Loucy (cell line): ENCODE measurements around the gene MGAT5B.

Source experiments
- H2AFZ ChIP-seq: fragments of 200-600 bp; sonication (generic); 2 replicates; pipeline ENCODE4 v1.6.0; 2016; ENCODE audit warnings: antibody characterized with exemption, mild to moderate bottlenecking, low read length, moderate library complexity
- H3F3A ChIP-seq: fragments of 200-600 bp; 2 replicates; pipeline ENCODE4 v1.6.0; 2016; ENCODE audit warnings: antibody characterized with exemption, low read depth, mild to moderate bottlenecking
- H3K27me3 ChIP-seq: fragments of 200-600 bp; sonication (generic); 2 replicates; pipeline ENCODE4 v1.6.1; 2014; ENCODE audit warnings: low read length, mild to moderate bottlenecking; ENCODE audit not compliant: insufficient read depth, poor library complexity, severe bottlenecking
- H3K36me3 ChIP-seq: fragments of 200-600 bp; sonication (generic); 2 replicates; pipeline ENCODE4 v1.6.1; 2016; ENCODE audit warnings: low read length; ENCODE audit not compliant: insufficient read depth
- H3K4me1 ChIP-seq: fragments of 200-600 bp; sonication (generic); 2 replicates; pipeline ENCODE4 v1.5.1; 2014; ENCODE audit warnings: low read length, mild to moderate bottlenecking; ENCODE audit not compliant: insufficient read depth, poor library complexity, severe bottlenecking
- H3K4me2 ChIP-seq: fragments of 200-600 bp; sonication (generic); 2 replicates; pipeline ENCODE4 v1.6.0; 2014; ENCODE audit warnings: antibody characterized with exemption, low read length, low read depth, mild to moderate bottlenecking; ENCODE audit not compliant: poor library complexity, severe bottlenecking
- H3K4me3 ChIP-seq: fragments of 200-600 bp; sonication (generic); 2 replicates; pipeline ENCODE4 v1.5.1; 2014; ENCODE audit warnings: low read length, mild to moderate bottlenecking, mixed read lengths; ENCODE audit not compliant: poor library complexity, severe bottlenecking
- H3K79me2 ChIP-seq: fragments of 200-600 bp; sonication (generic); 2 replicates; pipeline ENCODE4 v1.6.1; 2014; ENCODE audit warnings: low read length; ENCODE audit not compliant: insufficient read depth
- H3K9ac ChIP-seq: fragments of 200-600 bp; sonication (generic); 2 replicates; pipeline ENCODE4 v1.6.0; 2014; ENCODE audit warnings: mild to moderate bottlenecking, low read depth, low read length, moderate library complexity; ENCODE audit not compliant: poor library complexity, severe bottlenecking
- H3K9me2 ChIP-seq: fragments of 200-600 bp; sonication (generic); replicated peaks from 2 replicates; pipeline ENCODE4 v1.6.1; 2016; ENCODE audit warnings: low read depth, low read length, mixed read lengths
- H3K9me3 ChIP-seq: fragments of 200-600 bp; sonication (generic); 2 replicates; pipeline ENCODE4 v1.6.1; 2014; ENCODE audit warnings: mild to moderate bottlenecking, antibody characterized with exemption, low read length, low read depth; ENCODE audit not compliant: insufficient read depth
- H4K20me1 ChIP-seq: fragments of 200-600 bp; sonication (generic); 2 replicates; pipeline ENCODE4 v1.6.0; 2014; ENCODE audit warnings: antibody characterized with exemption, low read length, mild to moderate bottlenecking; ENCODE audit not compliant: insufficient read depth, poor library complexity, severe bottlenecking
- EZH2phosphoT487 ChIP-seq: fragments of 200-600 bp; IDR thresholded peaks from 2 replicates; pipeline ENCODE4 v1.6.1; 2018; ENCODE audit warnings: antibody characterized with exemption, mild to moderate bottlenecking, moderate library complexity, borderline replicate concordance
- TF ChIP-seq, protein P1 (sequence below): fragments of 200-600 bp; sonication (generic); conservative IDR thresholded peaks from 2 replicates; pipeline ENCODE4 v1.5.1; 2014; ENCODE audit warnings: mild to moderate bottlenecking, antibody characterized with exemption, low read length

The MGAT5B gene

DNA sequence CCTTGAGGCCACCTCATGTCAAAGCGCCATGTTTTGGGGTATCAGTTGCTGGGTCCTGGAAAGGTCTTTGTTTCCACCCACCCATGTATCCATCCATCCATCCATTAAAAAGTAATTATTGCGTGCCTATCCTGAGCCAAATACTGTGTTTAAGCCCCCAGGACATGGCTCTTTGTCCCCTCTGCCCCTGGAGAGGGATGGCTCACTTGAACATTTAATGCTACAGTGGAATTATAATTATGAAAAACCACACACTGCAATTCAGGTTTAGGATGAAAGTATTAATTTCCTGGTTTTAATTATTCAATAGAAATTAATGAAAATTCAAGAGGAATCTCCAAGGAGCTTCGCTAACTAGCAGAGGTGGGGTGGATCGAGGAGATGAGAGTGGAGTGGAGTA, 97.8 kb downstream of the MGAT5B start:
- no peaks in the 10 kb centered on the region for H4K20me1 ChIP-seq
- no peak overlapping the region for H3K4me3 ChIP-seq
- no peaks in the 10 kb centered on the region for H3K9me3 ChIP-seq
- no peaks in the 10 kb centered on the region for H3K9me2 ChIP-seq
- H3K79me2 ChIP-seq: peaks cover 11% of the 10 kb centered on the region; the same call in 1 of the 2 replicates
- H3K36me3 ChIP-seq: no peaks in the 10 kb centered on the region
- TF ChIP-seq, protein P1, sequence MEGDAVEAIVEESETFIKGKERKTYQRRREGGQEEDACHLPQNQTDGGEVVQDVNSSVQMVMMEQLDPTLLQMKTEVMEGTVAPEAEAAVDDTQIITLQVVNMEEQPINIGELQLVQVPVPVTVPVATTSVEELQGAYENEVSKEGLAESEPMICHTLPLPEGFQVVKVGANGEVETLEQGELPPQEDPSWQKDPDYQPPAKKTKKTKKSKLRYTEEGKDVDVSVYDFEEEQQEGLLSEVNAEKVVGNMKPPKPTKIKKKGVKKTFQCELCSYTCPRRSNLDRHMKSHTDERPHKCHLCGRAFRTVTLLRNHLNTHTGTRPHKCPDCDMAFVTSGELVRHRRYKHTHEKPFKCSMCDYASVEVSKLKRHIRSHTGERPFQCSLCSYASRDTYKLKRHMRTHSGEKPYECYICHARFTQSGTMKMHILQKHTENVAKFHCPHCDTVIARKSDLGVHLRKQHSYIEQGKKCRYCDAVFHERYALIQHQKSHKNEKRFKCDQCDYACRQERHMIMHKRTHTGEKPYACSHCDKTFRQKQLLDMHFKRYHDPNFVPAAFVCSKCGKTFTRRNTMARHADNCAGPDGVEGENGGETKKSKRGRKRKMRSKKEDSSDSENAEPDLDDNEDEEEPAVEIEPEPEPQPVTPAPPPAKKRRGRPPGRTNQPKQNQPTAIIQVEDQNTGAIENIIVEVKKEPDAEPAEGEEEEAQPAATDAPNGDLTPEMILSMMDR: no peak
- no peak for TF ChIP-seq EZH2phosphoT487
- peak overlapping the region; percentile 92 for H3K4me2 ChIP-seq
- H3K9ac ChIP-seq: no peak overlapping the region
- H3K4me1 ChIP-seq: peaks cover 37% of the 10 kb centered on the region
- peaks cover 3% of the 10 kb centered on the region; the same call in 1 of the 2 replicates for H3F3A ChIP-seq
- no peaks in the 10 kb centered on the region for H3K27me3 ChIP-seq
- no peak overlapping the region for H2AFZ ChIP-seq

DNA sequence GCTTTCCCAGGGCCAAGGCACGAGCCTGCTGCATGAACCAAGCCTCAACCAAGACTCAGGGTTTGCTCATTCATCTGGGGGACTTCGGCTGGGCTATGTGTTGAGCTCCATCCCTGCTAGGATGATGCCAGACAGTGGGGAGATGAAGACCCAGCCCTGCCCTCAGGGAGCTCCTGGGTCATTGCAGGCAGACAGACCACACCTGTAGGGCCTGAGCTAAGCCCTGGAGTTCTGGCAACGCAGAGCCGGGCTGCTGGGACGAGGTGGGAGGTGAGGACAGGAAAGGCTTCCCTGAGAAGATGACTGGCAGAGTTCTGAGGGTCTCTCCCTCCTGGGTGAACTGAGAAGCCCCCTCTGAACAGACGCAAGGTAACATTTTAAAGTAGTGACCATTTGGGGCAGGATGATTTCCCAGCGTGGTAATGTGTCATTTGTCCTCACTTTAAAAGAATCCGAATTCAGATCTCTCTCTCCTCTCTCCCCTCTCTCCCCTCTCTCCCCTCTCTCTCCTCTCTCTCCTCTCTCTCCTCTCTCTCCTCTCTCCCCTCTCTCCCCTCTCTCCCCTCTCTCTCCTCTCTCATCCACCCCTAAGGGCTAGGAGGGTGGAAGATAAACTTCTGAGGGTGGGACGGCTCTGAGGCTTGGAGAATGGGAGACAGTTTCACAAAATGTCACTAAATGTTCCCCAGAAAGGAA, 98.4 kb downstream of the MGAT5B start:
- H3K9ac ChIP-seq: peak overlapping the region; percentile 85
- no peak overlapping the region for H2AFZ ChIP-seq
- H3F3A ChIP-seq: peaks cover 3% of the 10 kb centered on the region; the same call in 1 of the 2 replicates
- peaks cover 11% of the 10 kb centered on the region; the same call in 1 of the 2 replicates for H3K79me2 ChIP-seq
- peak overlapping the region; percentile 85 for H3K4me3 ChIP-seq
- no peaks in the 10 kb centered on the region for H4K20me1 ChIP-seq
- H3K9me3 ChIP-seq: no peaks in the 10 kb centered on the region
- peak overlapping the region; percentile 92 for H3K4me2 ChIP-seq
- H3K9me2 ChIP-seq: no peaks in the 10 kb centered on the region
- H3K4me1 ChIP-seq: peaks cover 38% of the 10 kb centered on the region
- no peaks in the 10 kb centered on the region for H3K27me3 ChIP-seq
- H3K36me3 ChIP-seq: no peaks in the 10 kb centered on the region
- TF ChIP-seq, protein P1: no peak
- TF ChIP-seq EZH2phosphoT487: no peak

DNA sequence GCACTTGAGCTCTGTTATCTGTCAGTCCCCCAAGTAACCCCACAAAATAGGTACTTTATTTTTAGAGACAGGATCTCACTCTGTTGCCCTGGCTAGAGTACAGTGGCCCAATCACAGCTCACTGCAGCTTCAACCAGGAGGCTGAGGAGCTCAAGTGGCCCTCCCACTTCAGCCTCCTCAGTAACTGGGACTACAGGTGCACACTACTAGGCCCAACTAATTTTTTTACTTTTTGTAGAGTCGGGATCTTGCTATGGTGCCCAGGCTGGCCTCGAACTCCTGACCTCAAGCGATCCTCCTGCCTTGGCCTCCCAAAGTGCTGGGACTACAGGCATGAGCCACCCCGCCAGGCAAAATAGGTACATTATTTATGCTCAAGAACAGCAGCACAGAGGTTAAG, 99.6 kb downstream of the MGAT5B start:
- Histone ChIP-seq H3K4me1 (peaks cover 49% of the 10 kb centered on the region), H3K27me3 (no peaks in the 10 kb centered on the region), H3F3A (peaks cover 3% of the 10 kb centered on the region; the same call in 1 of the 2 replicates), H2AFZ (no peak overlapping the region), H3K9me3 (no peaks in the 10 kb centered on the region), H3K4me3 (peak overlapping the region; percentile 85), H3K36me3 (no peaks in the 10 kb centered on the region), H4K20me1 (no peaks in the 10 kb centered on the region), H3K9ac (peak overlapping the region; percentile 85), H3K79me2 (peaks cover 11% of the 10 kb centered on the region; the same call in 1 of the 2 replicates), H3K9me2 (no peaks in the 10 kb centered on the region), H3K4me2 (peak overlapping the region; percentile 92)
- TF ChIP-seq, protein P1: no peak
